Measurements from ENCODE around the gene KCTD11. TPM values are rescaled to one million over a fixed set of nuclear protein-coding genes. Genes with fewer than 3 reads are reported as not detected.
"Not testable (repeated sequence)": the region's sequence is repeated elsewhere in the genome, so short reads cannot be mapped to it uniquely, and the experiment has no call there.

The KCTD11 gene
- total RNA-seq, 4 donors from 2014 or later = 30.3 to 65.4 (median 42.8) TPM

GRCh38 chr17:7329374-7329996 lies 22.5 kb upstream of the KCTD11 start:
- intact Hi-C loops (cut with DNase I; ENCODE audit: low total_unique reads) = loop anchor here (2.0 kb wide), 1 partner anchor 73 kb away; no protein-coding TSS in a partner anchor
- DNase-seq (ENCODE audit: low spot score in 2 of 2) = peak; percentile 98 to 100
- TF ChIP-seq POLR2A (IDR thresholded peaks at IDR 0.05) = peak in 1 of 2 donors; percentile 61
- TF ChIP-seq CTCF (IDR thresholded peaks at IDR 0.05) = no peak
- WGBS, 2 donors = 0 to 2% methylated on average over 10 to 19 of the region's 43 CpGs
- H3K4me3 ChIP-seq (ENCODE audit: low read depth, poor library complexity, severe bottlenecking) = peak overlapping the region; percentile 66

GRCh38 chr17:7329997-7330637 lies 21.8 kb upstream of the KCTD11 start:
- DNase-seq (ENCODE audit: low spot score in 2 of 2) = peak; percentile 71 to 94
- TF ChIP-seq CTCF (IDR thresholded peaks at IDR 0.05) (no peak), POLR2A (IDR thresholded peaks at IDR 0.05) (no peak)
- peak overlapping the region; percentile 43 for H3K4me3 ChIP-seq (ENCODE audit: low read depth, poor library complexity, severe bottlenecking)
- WGBS, 2 donors = 0 to 1% methylated on average over 23 to 34 of the region's 34 CpGs
- intact Hi-C loops (cut with DNase I; ENCODE audit: low total_unique reads) = loop anchor here (2.0 kb wide), 1 partner anchor 73 kb away; no protein-coding TSS in a partner anchor

GRCh38 chr17:7330638-7331015 lies 21.3 kb upstream of the KCTD11 start:
- 52 to 60% methylated on average over 8 to 11 of the region's 13 CpGs for WGBS, 2 donors
- intact Hi-C loops (cut with DNase I; ENCODE audit: low total_unique reads) = no loop called here
- no peak for DNase-seq (ENCODE audit: low spot score in 2 of 2)
- no peak for TF ChIP-seq CTCF (IDR thresholded peaks at IDR 0.05)
- TF ChIP-seq POLR2A (IDR thresholded peaks at IDR 0.05) = no peak
- no peak overlapping the region for H3K4me3 ChIP-seq (ENCODE audit: low read depth, poor library complexity, severe bottlenecking)

- no peak for DNase-seq (ENCODE audit: low spot score in 2 of 2)
- no peak for TF ChIP-seq POLR2A (IDR thresholded peaks at IDR 0.05)
- TF ChIP-seq CTCF (IDR thresholded peaks at IDR 0.05) = no peak
- WGBS, 2 donors = 52 to 62% methylated on average over 6 to 7 of the region's 7 CpGs
- intact Hi-C loops (cut with DNase I; ENCODE audit: low total_unique reads) = no loop called here
- H3K4me3 ChIP-seq (ENCODE audit: low read depth, poor library complexity, severe bottlenecking) = no peak overlapping the region
Observed at GRCh38 chr17:7332111-7332510, 19.9 kb upstream of the KCTD11 start.

- intact Hi-C loops (cut with DNase I; ENCODE audit: low total_unique reads) = loop anchor here (1.0 kb wide), 1 partner anchor 33 kb away; no protein-coding TSS in a partner anchor
- H3K4me3 ChIP-seq (ENCODE audit: low read depth, poor library complexity, severe bottlenecking); DNase-seq (ENCODE audit: low spot score in 2 of 2): not testable (repeated sequence)
- 44 to 52% methylated on average over 13 to 14 of the region's 14 CpGs for WGBS, 2 donors
Observed at GRCh38 chr17:7332600-7333069, 19.3 kb upstream of the KCTD11 start.

GRCh38 chr17:7334938-7335538 lies 16.9 kb upstream of the KCTD11 start:
- DNase-seq (ENCODE audit: low spot score in 2 of 2) = no peak
- 79 to 95% methylated on average over 3 of the region's 3 CpGs for WGBS, 2 donors
- H3K4me3 ChIP-seq (ENCODE audit: low read depth, poor library complexity, severe bottlenecking) = no peak overlapping the region
- TF ChIP-seq POLR2A (IDR thresholded peaks at IDR 0.05) = no peak
- no peak for TF ChIP-seq CTCF (IDR thresholded peaks at IDR 0.05)
- intact Hi-C loops (cut with DNase I; ENCODE audit: low total_unique reads) = no loop called here

- 75 to 83% methylated on average over 13 of the region's 13 CpGs for WGBS, 2 donors
- H3K4me3 ChIP-seq (ENCODE audit: low read depth, poor library complexity, severe bottlenecking); DNase-seq (ENCODE audit: low spot score in 2 of 2); intact Hi-C loops (cut with DNase I; ENCODE audit: low total_unique reads): not testable (repeated sequence)
Observed at GRCh38 chr17:7335765-7336164, 16.2 kb upstream of the KCTD11 start.

Measured in lower leg skin (tissue), 4 donors.